KOPT-K1 (cell line): ENCODE data around the gene BCL2L13.
A peak's percentile ranks its signal among the peaks of the same experiment; 100 is the strongest.

Experiments
- H3K27ac ChIP-seq: fragments of 200-600 bp; sonication (generic); 2 replicates; pipeline ENCODE4 v1.5.1; 2016; ENCODE audit warnings: antibody characterized with exemption, mild to moderate bottlenecking, low read depth, low read length; ENCODE audit not compliant: poor library complexity, severe bottlenecking
- H3K36me3 ChIP-seq: fragments of 200-600 bp; sonication (generic); 2 replicates; pipeline ENCODE4 v1.5.1; 2017; ENCODE audit warnings: antibody characterized with exemption, mild to moderate bottlenecking, low read length, moderate library complexity; ENCODE audit not compliant: insufficient read depth
- H3K9me3 ChIP-seq: fragments of 200-600 bp; sonication (generic); 2 replicates; pipeline ENCODE4 v1.5.1; 2017; ENCODE audit warnings: antibody characterized with exemption, low read length, mild to moderate bottlenecking; ENCODE audit not compliant: insufficient read depth, poor library complexity, severe bottlenecking

BCL2L13 gene, protein sequence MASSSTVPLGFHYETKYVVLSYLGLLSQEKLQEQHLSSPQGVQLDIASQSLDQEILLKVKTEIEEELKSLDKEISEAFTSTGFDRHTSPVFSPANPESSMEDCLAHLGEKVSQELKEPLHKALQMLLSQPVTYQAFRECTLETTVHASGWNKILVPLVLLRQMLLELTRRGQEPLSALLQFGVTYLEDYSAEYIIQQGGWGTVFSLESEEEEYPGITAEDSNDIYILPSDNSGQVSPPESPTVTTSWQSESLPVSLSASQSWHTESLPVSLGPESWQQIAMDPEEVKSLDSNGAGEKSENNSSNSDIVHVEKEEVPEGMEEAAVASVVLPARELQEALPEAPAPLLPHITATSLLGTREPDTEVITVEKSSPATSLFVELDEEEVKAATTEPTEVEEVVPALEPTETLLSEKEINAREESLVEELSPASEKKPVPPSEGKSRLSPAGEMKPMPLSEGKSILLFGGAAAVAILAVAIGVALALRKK

DNA sequence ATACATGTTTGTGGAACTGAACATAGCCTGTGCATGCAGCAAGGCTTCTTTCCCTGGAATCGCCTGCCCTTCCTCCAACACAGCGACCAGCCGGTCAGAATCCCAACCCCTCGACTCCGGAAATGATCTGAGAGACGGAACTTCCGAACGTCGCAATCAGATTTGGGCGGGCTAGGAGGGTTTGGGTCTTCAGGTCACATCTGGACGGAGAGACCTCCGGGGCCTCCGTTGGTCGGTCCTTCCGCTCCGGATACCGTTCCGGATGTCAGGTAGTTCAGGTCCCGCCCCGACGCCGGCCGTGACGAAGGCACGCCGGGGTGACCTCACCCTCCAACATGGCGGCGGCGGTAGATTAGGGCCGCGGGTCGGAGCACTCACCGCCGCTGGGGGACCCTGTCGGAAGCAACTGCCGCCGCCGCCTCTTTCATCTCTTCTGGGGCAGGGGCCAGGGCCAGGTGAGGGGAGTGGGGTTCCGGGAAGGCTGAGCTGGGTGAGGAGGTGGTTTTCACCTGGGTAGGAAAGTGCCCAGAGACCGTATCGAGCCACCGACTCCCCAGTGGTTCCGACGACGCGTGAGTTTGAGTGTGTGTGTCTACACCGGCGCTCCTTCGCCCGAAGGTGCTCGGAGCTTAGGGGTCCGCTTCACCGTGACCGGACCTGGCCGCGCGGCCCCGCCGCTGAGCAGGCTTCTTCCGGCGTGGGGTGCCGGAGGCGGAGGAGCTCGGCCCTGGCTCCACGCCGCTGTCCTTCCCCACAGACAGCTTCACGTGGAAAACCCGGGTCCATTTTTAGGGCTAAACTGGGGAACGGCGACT, at the start of gene BCL2L13:
BCL2L13 (plus strand) TSS at position 326 of the 815 bp plus-strand sequence. CDS start 16,955 bp downstream, outside the sequence.
- Histone ChIP-seq H3K9me3 (no peaks in the 10 kb centered on the region), H3K27ac (peak within 1 kb of the TSS; percentile 96), H3K36me3 (no peaks in the 10 kb centered on the region)

DNA sequence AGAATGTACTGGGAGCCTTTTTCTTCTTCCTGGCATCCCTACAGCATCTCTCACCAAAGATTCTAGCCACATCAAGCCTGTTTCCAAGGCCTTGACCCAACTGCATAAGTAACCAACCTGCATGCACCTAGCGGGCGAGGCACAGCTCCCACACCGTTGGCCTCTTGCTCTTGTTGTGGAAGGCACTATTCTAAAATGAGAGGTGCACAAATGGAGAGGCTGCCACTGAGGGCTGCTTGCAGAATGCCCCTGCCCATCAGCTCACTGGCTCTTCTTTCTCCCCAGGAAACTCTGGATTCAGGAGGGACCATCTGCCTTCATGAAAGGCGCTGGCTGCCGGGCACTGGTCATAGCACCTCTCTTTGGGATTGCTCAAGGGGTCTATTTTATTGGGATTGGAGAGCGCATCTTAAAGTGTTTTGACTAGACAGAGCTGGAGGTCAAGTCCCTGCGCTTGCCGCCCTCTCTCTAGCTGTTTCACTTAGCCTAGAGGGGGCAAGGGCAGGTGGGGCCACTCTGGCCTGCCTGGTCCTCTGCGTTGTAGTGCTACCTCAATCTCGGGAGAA, 48.7 kb upstream of the BCL2L13 start:
- Histone ChIP-seq H3K27ac (no peak overlapping the region), H3K36me3 (peaks cover 57% of the 10 kb centered on the region), H3K9me3 (no peaks in the 10 kb centered on the region)

DNA sequence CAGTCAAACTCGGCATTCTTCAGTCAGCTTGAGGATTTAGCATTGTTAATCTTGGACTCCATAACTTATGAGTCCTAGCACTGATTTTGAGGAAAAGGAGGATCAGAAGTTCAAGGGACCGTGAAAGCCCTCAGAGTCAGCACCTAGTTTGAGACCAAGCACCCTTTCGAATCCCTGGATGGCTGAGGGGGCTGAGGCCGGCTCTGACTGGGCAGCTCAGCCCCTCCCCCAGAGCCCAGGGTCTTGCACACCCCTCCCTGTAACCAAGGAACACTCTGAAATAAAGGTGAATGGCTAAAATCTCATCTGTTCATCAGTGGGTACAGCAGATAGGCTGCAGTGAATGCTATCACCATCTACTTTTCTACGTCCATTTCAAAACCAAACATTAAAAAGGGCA, 48.0 kb upstream of the BCL2L13 start:
- Histone ChIP-seq H3K36me3 (peaks cover 63% of the 10 kb centered on the region), H3K27ac (no peak overlapping the region), H3K9me3 (no peaks in the 10 kb centered on the region)

DNA sequence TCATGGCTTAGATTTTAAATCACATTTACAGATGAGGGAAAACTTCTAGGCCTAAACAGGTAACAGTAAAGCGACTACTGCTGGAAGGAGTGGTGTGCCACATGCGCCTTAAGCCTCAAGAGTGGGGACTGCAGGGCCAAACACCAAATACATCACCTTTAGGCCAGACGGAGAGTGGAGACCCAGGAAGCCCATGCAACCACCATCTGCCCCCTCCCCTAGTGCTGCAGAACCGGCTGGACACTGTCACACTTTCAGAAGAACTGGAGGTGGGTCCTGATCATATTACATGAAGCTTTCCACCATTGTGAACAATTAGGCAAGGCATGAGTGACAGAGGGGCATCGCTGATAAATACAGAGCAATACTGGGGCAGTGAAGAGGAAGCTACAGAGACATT, 46.4 kb upstream of the BCL2L13 start:
- Histone ChIP-seq H3K9me3 (no peaks in the 10 kb centered on the region), H3K27ac (no peak overlapping the region), H3K36me3 (peaks cover 80% of the 10 kb centered on the region)

DNA sequence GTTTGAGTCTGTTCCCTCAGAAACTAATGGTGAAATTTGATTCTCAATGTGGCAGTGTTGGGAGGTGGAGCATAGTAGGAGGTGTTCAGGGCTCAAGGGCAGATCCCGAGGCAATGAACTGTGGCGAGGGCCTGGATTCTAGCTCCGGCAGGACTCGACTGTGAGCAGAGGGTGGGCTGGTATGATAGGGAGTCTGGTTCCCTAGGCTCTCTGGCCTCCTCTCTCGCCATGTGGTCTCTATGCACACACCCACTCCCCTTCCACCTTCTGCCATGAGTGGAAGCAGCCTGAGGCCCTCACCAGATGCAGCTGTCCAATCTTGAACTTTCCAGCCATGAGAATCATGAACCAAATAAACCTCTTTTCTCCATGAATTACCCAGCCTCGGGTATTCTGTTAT, 42.3 kb upstream of the BCL2L13 start:
- H3K27ac ChIP-seq, result no peak overlapping the region
- H3K9me3 ChIP-seq, result no peaks in the 10 kb centered on the region

DNA sequence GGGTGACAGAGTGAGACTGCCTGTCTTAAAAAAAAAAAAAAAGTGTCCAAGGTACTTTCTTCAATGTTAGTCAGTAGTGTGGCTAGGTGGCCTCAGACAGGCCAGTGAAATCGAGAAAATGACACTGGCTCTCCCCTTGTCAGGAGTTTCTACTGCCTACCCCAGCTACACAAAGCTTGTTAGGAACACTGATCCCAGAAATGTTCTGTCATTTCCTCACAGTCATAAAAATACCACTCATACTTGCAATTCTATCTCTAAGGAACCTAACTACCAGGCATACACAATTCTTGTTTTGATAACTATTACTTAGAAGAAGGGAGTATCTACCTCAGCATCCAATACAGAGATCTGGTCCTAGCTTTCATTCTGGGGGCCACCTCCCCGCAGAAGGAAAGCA, 41.3 kb upstream of the BCL2L13 start:
- no peak overlapping the region for H3K27ac ChIP-seq
- H3K36me3 ChIP-seq, result peaks cover 94% of the 10 kb centered on the region
- H3K9me3 ChIP-seq, result no peaks in the 10 kb centered on the region

More for the DNA sequence above, 42.3 kb upstream of the BCL2L13 start:
- H3K36me3 ChIP-seq, result peaks cover 100% of the 10 kb centered on the region

DNA sequence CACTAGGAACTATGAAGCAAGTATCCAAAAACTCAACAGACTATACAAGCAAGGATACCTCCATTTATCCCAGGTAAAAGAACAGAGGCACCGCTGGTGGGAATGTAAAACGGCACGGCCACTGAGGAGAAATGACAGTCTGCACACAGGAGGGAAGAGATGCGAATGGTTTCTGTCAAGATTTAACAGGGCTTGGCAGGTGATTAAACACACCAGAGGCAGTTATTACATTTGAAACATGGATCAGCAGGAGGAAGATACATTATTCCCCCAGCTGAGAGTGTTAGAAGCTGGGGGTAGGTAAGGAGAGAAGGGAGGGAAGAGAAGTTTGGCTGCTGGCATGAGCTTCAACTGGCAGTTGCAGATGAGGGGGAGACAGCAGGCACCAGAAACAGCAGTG, 40.2 kb upstream of the BCL2L13 start:
- H3K27ac ChIP-seq, result no peak overlapping the region
- H3K36me3 ChIP-seq, result peaks cover 86% of the 10 kb centered on the region
- no peaks in the 10 kb centered on the region for H3K9me3 ChIP-seq

DNA sequence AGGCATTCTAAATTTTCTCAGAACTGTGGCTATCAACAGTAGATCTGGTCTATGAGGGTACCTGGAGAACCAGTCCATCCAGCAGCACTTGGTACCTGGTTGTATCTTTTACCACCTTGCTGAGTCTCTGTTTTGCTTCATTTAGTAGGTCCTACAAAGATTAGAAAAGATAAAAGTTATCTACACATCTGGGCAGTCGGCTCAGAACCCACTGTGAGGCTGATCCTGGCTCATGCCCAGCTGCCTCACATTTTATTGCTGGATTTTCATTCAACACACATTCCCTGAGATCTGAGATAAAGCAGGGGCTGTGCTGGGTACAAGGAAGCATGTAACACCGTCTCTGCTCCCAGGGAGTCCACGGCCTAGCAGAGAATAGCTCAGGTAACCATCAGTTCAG, 37.5 kb upstream of the BCL2L13 start:
- Histone ChIP-seq H3K36me3 (peaks cover 73% of the 10 kb centered on the region), H3K9me3 (no peaks in the 10 kb centered on the region), H3K27ac (no peak overlapping the region)

DNA sequence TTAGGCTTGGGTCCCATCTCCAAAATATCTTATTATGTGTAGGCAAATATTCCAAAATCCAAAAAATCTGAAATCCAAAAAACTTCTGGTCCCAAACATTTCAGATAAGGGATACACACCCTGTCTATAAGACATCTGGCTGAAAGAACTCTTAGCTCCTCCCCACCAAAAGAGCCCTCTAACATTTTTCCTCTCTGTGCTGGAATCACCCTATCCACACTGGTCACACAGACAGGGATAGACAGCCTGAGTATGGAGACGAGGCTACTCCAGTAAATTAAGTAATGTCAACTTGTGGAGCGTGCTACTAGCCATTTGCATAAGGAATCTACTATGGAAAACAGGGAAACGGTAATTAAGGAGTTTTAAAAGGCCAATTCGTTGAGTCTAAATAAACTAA, 34.9 kb upstream of the BCL2L13 start:
- Histone ChIP-seq H3K36me3 (peaks cover 72% of the 10 kb centered on the region), H3K9me3 (no peaks in the 10 kb centered on the region), H3K27ac (no peak overlapping the region)

DNA sequence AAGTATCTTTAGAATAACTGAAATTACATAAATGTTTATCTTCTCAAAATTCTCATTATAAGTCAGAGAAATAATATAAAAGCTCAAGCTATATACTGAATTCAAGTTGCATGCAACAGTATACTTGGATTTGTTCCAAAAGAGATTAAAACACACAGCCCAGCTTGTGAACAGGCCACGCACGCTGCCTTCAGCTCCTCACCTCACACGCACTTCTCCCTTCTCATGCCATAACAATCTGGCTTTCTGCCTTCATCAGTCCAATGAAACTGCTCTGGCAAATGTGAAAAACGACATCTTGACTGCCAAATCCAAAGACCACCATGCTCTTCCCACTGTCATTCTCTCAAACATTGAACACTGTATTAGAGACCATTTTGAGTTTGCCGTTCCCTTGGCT, 32.1 kb upstream of the BCL2L13 start:
- Histone ChIP-seq H3K9me3 (no peaks in the 10 kb centered on the region), H3K36me3 (peaks cover 66% of the 10 kb centered on the region), H3K27ac (no peak overlapping the region)

DNA sequence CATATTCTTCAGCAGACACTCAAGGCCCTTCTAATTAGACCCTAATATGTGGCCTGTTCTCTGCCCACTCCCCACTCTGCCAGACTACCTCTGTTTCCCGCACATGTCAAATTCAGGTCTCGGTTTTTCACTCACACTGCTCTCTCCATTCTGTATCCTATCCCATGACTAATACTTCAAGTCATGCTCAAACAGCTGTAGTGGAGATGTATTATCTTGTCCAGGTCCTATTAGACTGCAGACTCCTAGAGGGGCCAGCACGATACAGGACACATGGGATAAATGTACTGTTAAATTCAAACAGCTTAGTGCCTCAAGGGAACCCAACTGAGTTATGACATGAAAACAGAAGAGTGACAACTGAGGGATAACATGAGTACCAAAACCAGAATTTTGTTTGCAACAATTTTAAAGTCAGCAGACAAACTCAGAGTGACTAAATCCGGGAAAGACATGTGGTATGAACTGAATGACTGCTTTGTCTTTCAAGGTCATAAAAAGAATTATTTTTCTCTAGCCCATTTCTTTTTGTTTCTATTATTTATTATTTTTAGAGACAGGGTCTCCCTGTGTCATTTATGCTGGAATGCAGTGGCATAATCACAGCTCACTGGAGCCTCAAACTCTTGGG, 30.6 kb upstream of the BCL2L13 start:
- Histone ChIP-seq H3K36me3 (peaks cover 80% of the 10 kb centered on the region), H3K9me3 (no peaks in the 10 kb centered on the region), H3K27ac (no peak overlapping the region)

DNA sequence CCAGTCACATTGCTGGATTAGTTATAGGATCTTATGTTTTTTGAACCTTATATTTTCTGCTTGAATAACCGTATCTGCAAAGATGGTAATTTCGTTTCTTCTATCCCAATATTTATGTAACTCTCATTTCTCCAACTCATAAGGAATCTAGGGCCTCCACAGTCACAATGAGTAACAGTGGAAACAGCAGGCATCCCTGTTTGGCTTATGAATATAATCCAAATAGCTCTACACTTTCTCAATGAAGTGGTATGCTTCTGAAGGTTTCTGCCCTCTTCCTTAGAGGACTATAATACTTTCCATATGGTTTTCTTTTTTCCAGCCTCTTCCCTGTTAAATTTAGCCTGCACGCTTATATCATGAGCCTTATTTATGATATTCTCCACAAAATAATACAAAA, 26.5 kb upstream of the BCL2L13 start:
- Histone ChIP-seq H3K36me3 (peaks cover 76% of the 10 kb centered on the region), H3K27ac (no peak overlapping the region), H3K9me3 (no peaks in the 10 kb centered on the region)

DNA sequence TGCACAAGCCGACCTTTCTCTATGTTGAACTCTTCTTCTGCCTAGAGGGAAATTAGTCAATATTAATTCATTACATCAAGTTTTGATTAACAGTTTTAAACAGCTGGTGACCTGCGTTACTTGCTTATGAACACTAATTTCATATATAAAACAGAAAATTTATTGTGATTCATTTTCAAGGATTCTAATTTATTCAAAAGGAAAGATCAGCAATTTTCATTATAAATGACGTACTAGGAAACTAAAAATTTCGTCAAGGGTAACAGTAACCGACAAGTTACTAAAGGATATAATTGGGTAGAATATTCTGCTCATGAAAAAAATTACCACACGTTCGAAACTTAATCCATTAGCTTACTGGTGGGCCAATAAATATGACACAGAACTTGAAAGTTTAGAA, 25.3 kb upstream of the BCL2L13 start:
- no peak overlapping the region for H3K27ac ChIP-seq
- no peaks in the 10 kb centered on the region for H3K9me3 ChIP-seq
- peaks cover 77% of the 10 kb centered on the region for H3K36me3 ChIP-seq

DNA sequence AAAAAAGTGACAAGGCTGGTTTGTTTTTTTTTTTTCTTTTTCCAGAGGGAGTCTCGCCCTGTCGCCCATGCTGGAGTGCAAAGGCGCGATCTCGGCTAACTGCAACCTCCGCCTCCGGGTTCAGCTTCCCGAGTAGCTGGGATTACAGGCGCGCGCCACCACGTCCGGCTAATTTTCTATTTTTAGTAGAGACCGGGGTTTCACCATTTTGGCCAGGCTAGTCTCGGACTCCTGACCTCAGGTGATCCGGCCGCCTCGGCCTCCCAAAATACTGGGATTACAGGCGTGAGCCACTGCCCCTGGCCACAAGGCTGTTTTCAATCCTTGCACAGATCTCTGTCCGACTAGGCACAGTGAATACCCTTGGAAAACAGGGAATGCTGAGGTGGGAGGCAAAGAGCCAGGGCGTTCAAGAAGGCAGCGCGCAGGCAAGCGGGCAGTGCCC, 10.6 kb upstream of the BCL2L13 start:
- Histone ChIP-seq H3K9me3 (no peaks in the 10 kb centered on the region), H3K27ac (peak overlapping the region; percentile 81), H3K36me3 (peaks cover 21% of the 10 kb centered on the region)
